Stimulated activated naive CD4-positive, alpha-beta T cell treated with Interleukin-2 at 50 U/mL for 16 hours (primary cell): ENCODE data around the gene SMTNL2.
"Not testable (repeated sequence)": the region's sequence is repeated elsewhere in the genome, so short reads cannot be mapped to it uniquely, and the experiment has no call there.

Experiments used
- DNase-seq: peaks from one replicate; lab custom pipeline; 2025; lab: John Stamatoyannopoulos, UW

SMTNL2 gene

DNA sequence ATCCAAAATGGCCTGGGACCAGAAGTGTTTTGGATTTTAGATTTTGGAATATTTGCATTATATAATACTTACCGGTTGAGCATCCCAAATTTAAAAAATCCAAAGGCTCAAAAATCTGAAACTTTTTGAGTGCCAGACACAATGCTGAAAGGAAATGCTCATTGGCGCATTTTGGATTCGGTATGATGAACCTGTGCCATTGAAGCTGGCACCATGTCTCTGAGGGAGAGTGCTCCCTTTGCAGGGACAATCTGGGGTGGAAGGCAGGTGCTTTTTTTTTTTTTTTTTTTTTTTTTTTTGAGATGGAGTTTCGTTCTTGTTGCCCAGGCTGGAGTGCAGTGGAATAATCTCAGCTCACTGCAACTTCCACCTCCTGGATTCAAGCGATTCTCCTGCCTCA, 17.7 kb downstream of the SMTNL2 start:
- no peak for DNase-seq

DNA sequence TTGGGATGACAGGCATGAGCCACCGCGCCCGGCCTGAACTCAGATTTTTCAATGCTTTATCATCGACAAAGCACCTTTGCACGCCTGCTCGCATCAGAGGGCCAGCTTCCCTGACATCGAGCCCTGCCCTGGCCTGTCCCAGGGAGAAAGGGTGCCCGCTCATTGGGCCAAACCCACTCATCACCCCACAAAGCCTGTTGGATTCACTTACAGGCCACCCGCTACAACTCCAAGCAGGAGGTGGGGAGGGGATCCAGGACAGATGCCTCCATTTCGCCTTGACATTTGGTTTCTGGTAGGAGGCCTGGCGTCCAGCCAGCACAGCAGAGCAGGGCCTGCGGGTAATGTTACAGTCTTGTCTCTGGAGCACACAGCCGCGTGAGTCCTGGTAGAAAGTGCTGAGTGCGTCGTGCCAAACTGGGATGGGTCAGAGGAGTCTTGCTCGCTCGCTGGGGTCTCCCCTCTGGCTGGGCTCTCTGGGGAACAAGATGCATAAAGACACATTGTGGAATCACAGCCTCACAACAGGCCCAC, 19.8 kb downstream of the SMTNL2 start:
- DNase-seq = no peak

DNA sequence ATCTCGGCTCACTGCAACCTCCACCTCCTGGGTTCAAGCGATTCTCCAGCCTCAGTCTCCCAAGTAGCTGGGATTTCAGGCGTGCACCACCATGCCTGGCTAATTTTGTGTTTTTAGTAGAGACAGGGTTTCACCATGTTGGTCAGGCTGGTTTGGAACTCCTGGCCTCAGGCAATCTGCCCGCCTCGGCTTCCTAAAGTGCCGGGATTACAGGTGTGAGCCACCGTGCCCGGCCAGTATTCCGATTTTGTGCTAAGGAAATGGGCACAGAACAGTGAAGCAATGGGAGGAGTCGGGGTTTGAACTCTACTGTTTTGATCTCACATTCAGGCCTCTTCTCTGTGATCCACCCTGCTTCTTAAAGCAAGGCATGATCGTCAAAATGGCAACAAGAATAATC, 20.4 kb downstream of the SMTNL2 start:
- DNase-seq = not testable (repeated sequence)

DNA sequence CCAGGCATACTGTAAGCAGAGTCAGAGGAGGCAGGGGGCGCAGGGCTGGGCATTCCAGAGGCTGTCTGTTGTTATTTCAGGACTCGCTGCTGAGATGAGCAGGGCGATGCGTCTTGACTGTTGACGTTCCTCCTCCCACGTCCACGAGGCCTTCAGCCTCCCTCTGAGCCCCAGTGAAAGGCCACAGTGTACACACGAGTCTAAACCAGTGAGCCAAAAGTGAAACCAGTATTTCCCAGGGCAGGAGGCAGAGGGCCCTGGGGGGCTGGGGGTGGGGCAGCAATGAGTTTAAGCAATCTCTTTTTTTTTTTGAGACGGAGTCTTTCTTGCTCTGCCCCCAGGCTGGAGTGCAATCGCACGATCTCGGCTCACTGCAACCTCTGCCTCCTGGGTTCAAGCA, 21.5 kb downstream of the SMTNL2 start:
- no peak for DNase-seq

DNA sequence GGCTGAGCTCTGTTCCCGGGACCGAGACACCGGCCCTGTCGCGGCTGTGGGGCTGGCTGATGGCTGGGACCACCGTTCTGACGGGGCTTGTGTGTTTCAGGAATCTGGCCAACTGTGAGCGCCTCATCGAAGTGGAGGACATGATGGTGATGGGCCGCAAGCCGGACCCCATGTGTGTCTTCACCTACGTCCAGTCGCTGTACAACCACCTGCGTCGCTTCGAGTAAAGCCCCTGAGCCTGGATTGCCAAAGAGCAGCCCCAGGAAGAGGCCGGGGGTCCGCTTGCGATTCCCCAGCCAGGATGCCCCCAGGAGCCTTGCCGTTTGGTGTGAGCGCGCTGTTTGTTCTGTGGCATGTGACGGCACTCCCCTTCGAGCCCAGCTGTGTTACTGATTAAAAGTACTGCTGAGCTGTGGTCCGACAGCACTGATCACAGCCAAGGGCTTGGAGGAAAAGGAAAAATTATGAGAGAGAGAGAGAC, 23.0 kb downstream of the SMTNL2 start:
- DNase-seq = no peak

DNA sequence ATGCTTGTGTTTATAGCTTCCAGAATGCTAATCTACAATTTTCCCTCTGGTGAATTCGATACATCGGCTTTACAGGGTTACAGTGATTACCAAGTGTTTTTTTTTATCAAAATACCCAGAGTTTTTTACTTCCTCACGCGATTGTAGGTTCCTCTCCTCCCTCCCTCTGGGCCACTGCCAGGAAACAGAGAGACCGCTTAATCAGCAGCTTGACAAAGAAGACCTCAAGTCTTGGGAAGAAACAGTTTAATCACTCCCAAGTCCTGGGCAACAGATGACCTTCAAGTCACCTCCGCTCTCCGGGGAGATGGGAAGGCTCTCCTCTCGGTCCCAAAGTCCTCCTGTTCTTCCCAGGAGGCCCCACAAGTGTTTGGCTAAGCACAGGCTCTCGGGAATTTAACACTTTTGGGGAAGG, 23.5 kb downstream of the SMTNL2 start:
- DNase-seq = no peak

DNA sequence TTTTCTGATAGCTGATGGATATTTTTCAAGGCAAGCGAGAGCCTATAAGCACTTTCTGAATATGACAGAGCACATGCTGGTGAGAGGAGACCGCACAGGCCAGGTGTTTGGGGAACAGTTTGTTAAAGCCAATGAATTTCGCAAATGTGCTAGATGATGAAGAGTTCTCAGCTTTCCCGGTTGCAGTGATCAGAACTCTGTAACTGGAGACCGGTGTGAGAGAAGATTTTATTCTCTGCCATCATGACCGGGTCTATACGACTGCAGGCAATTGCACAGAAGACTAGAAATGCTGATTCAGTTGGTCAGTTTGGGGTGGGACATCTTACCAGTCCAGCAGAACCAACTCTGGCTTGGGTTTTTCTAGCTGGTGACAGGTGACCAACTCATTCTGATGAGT, 25.4 kb downstream of the SMTNL2 start:
- no peak for DNase-seq

DNA sequence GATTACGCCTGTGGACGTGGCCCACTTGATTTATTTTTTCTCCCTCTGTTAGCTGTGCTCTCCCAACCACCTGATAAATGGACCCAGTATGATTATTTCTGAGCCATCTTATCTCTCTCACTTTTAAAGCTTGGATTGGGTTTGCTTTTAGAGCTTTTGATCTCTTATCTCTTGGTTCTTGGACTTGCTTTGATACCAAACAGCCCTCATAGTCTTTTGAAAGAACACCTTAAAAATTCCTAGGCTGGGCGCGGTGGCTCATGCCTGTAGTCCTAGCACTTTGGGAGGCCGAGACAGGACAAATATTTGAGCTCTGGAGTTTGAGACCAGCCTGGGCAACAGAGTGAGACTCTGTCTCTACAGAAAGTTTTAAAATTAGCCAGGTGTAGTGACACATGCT, 25.8 kb downstream of the SMTNL2 start:
- no peak for DNase-seq

DNA sequence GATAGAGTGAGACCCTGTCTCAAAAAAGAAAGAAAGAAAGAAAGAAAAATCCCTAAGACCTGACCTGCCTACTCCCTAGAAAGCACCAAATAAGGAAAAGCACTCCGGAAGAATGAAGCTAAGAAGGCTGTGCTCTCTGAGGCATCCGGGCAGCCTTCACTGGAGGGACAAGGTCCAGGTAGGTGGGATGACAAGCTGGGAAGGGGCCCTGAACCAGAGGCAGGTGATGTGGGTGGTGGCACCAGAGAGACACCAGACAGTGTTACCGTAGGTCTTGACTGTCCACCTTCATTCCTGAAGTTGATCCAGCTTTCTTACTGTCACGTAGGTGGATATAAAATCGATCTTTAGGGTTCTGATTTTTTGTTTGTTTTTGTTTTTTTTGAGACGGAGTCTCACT, 26.3 kb downstream of the SMTNL2 start:
- no peak for DNase-seq

DNA sequence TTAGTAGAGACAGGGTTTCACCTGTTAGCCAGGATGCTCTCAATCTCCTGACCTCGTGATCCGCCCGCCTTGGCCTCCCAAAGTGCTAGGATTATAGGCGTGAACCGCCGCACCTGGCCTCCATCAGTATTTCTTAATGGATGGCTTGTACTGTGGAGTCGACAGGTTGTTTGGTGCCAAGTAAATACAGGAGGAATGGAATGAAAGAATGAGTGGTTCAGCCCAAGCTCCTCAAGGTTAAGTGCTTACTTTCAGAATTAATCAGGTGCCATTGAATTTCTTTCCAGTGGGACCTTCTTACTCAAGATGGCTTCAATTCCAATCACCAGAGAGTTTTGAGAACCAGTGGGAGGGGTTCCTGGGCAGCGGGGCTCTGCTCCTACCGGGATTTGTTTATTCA, 32.1 kb downstream of the SMTNL2 start:
- no peak for DNase-seq

DNA sequence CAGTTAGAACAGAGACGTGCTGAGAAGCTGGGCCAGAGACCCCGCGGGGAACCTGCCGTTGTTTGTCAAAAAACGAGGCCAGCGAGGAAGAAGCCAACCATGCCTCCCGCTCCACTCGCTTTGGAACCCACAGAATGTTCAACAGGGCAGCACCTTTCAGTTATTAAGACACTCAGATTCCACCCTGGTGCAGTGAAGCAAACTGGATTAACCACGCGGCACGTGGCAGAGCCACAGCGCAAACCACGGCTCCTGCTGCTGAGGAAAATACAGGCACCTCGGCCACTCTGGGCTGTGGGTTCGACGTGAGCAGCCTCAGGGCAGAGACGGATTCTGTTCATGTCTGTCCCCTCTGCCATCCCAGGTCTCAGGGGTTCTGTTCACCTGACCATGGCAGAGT, 32.8 kb downstream of the SMTNL2 start:
- no peak for DNase-seq

DNA sequence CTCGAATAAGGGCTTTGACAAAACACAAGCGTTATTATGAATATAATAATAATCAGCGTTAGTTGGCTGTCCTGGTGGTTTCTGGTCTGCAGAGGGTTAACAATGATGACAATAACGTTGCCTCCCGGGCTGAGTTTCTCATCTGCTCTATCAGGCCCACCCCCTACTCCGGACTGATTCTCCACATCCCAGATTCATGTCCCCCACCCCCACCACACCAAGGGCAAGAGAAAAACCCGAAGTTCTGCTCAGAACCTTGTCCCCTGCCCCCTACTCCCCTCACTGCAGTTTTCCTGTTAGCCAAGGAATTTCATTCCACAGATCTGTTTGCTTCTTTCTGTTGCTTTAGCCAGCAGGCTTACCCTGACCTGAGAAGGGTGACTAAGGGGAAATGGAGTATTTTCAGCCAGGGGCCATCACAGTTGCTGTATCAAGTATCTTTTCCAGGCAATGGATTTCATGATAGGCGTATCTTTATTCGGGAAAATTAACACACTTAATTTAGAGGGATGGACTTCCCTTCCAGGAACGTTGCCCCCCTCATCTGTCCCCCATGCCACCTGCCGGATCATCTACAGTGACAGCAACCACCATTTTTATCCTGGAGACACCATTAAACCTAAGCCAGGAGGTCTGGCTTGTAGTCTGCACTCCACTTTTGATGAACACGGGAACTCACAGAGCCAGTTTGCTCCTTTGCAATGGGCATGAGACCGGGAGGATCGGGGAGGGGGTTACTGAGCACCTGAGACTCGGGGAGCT, 33.4 kb downstream of the SMTNL2 start:
- DNase-seq = no peak

DNA sequence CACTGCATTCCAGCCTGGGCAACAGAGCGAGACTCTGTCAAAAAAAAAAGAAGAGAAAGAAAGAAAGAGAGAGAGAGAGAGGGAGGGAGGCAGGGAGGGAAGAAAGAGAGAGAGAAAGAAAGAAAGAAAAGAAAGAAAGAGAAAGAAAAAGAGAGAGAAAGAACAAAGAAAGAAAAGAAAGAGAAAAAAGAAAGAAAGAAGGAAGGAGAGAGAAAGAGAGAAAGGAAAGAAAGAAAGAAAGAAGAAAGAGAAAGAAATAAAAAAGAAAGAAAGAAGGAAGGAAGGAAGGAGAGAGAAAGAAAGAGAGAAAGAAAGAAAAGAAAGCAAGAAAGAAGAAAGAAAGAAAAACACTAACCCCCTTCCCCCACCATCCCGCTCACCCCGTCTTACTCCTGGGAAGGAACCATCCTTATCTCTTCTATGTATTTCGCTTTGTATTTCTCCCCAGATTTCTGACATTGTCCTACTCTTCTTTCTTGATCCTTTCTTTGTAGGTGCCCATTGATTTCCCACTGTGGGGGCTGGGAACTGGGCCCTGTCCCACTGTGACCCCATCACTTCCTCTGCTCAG, 36.3 kb downstream of the SMTNL2 start:
- no peak for DNase-seq

DNA sequence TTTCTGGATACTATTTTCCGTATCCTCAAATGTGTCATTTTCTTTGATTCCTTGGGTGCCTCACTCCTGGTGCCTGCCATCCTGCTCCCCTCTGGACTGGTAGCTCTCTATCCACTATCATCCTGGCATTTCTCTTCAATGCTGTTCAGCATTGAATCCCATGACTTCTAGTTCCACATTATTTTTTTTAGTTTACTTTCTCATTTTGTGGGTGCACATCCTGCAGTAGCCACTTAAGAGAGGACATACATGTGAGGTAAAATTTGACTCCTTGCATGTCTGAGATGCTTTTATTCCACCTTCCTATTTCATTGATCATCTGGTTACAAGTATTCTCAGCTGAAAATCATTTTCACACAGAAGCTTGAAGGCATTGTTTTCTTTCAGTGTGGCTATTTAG, 38.0 kb downstream of the SMTNL2 start:
- DNase-seq = no peak

DNA sequence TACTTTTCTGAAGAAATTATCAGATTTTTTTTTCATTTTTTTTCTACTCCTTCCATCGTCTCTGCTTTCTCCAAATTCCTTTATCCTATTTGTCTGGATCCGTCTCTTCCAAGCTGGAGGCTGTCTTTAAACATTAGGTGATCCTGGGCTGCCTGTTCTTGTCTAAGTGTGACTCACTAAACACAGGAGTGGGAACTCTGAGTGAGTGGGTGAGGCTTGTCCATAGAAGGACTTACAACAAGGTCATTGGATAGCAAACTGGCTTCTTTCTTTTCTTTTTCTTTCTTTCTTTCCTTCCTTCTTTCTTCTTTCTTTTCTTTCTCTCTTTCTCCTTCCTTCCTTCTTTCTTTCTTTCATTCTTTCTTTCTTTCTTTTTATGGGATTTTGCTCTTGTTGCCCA, 38.9 kb downstream of the SMTNL2 start:
- DNase-seq = no peak

DNA sequence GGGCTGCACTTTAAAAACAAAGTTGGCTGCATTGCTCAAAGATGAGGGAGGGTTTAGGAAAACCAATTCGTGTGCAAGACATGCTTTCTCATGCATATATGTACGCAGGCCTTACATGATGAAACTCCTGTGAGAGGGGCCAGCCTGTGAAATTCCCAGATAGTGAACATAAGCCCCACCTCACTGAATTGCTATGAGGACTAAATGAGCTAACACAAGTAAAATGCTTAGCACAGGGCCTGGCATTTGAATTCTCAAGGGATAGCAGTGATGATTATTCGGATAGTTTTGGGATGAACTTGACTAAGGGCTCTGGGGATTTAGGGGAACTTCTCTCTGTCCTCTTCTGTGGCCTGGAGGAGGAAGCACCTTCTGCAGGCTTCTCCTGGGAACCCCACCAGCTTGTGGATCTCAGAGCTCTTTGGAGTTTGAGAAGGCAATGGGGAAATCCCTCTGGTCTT, 40.2 kb downstream of the SMTNL2 start:
- not testable (repeated sequence) for DNase-seq

DNA sequence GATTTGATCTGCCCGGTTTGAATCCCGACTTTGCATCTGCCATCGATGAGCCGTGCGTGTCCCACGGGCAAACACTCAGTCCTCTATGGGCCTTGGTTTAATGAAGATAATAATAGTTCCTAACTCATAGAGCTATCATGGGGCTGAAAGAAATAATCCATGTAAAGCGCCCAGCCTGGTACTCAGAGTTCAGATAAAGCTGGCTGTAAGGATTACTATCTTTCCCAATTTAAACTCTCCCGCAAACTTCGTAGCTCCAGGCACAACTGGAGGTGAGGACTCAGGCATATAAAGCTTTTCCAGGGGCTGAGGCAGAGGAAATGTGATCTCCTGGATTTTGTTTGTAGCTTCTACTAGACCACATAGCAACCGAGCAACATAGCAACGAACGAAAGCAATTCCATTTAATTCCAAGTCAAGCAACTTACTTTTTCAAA, 40.9 kb downstream of the SMTNL2 start:
- no peak for DNase-seq

DNA sequence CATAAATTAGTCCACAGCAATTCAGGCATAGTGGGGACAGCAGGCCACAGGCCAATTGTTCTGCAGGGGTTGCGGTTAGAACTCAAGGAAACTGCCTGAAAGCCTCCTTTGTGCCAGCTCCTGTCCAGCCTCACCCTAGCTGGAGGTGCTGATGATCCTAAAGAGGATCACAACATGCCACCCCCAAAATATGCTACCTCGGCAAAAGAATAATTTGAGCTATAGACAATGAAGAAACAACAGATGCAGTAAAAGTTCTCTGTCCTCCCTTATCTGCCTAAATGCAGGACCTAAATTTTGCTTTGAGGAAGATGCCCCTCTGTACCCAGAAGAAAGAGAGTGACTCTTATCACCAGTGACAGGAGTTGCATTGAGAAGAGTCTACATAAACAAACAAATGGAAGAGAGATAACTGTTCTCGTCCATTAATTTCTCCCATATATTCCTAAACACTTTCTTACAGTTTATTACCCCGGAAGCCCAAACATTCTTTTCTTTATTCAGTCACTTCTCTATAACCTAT, 42.5 kb downstream of the SMTNL2 start:
- no peak for DNase-seq

DNA sequence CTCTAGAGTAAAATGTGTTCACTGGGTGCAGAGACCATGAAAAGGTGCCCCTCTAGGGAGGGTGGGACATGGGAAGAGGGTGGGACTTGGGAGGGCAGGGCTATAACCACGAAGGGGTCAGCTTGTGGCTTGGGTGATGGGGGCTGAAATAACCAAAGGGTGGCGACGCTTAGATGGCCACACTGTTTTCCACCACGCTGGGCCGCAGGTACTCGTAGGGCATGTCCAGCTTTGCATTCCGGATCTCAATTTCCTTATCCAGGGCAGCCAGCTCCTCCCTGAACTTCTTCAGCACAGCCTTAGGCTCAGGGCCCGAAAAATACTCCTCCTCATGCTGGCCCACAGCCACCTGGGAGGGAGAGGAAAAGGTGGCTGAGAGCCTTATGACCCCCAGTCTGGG, 47.1 kb downstream of the SMTNL2 start:
- no peak for DNase-seq

DNA sequence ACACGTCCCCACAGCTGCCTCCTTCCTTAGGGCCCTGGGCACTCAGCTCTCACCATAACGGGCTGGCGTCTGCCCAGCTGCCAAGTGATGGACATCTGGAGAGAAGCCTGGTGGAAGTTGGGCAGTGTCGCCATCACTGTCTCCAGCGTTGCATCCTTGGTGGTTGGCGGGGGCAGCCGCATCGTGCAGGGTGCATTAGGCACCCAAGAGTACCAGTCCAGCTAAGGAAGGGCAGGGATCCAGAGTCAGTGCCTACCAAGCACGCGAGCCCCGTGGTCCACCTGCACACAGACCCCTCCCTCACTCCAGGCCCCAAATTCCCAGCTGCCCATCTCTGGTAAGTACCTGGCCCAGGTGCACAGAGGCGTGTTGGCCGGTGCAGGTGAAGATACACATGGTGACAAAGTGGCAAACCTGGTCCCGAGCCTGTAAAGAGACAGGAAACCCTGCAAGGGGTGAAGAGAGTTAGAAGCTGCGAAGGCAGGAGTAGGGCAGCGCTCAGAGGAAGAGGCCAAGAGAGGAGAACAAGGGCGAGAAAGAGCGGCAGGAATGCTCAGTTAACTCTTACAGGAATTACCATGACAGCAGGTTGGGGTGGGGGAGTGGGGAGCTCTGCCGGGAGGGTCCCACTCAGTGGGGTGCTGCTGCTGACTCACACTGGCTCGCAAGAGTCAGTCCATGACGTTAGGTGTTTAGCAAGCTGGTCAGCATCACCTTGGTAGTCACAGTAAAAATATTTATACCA, 47.7 kb downstream of the SMTNL2 start:
- DNase-seq = no peak

DNA sequence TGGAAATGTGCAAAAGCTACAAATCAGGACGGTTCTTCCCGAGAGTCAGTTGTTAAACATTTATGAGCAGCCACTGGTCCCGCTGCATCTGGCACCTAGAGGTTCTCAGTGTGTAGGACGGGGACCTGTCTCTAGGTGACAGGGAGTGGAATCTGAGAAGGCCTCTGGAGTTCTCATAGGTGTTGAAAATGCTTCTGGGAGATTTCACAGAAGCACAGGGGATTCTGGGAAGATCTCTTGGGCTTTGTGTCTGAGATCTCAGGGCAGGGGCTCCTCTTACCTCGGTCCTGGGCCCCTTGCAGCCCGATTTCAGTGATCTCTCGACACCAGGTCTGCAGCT, 48.2 kb downstream of the SMTNL2 start:
- no peak for DNase-seq

DNA sequence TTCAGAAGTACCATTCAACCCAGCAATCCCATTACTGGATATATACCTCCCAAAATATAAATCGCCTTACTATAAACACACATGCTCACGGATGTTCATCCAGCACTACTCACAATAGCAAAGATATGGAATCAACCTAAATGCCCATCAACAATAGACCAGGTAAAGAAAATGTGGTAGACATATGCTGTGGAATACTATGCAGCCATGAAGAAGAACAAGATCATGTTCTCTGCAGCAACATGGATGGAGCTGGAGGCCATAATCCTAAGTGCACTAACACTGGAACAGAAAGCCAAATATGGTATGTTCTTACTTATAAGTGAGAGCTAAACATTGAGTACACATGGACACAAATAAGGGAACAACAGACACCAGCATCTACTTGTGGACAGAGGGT, 49.3 kb downstream of the SMTNL2 start:
- DNase-seq = no peak

DNA sequence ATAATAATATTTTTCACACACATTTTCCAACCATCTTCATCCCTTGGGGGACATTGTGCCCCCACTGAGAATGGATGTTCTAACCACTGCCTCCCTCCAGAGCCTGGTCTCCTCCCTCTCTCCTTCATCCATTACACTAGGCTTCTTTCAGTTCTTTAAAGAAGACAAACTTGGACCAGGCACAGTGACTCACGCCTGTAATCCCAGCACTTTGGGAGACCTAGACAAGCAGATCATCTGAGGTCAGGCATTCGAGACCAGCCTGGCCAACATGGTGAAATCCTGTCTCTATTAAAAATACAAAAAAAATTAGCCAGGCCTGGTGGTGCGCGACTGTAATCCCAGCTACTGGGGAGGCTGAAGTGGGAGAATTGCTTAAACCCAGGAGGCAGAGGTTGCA, 50.6 kb downstream of the SMTNL2 start:
- no peak for DNase-seq
